ENCODE results near the gene GAS2L1.

The GAS2L1 gene

GRCh38 chr22:29292379-29292778 is 14.1 kb upstream of the GAS2L1 start:
- no peak for TF ChIP-seq CTCF (IDR thresholded peaks at IDR 0.05; ENCODE audit: control insufficient read depth, insufficient read depth, low read depth, low read length, missing control alignments)
- no peak for DNase-seq (ENCODE audit: low read depth)
- H3K4me3 ChIP-seq (ENCODE audit: control insufficient read depth, low read depth, low read length) = no peak overlapping the region

- no peak for TF ChIP-seq CTCF (IDR thresholded peaks at IDR 0.05; ENCODE audit: control insufficient read depth, insufficient read depth, low read depth, low read length, missing control alignments)
- no peak overlapping the region for H3K4me3 ChIP-seq (ENCODE audit: control insufficient read depth, low read depth, low read length)
- DNase-seq (ENCODE audit: low read depth) = no peak
These were observed 7.8 kb upstream of the GAS2L1 start for GRCh38 chr22:29298641-29299040.

GRCh38 chr22:29299136-29299900 is 7.1 kb upstream of the GAS2L1 start:
- no peak for TF ChIP-seq CTCF (IDR thresholded peaks at IDR 0.05; ENCODE audit: control insufficient read depth, insufficient read depth, low read depth, low read length, missing control alignments)
- DNase-seq (ENCODE audit: low read depth) = no peak
- H3K4me3 ChIP-seq (ENCODE audit: control insufficient read depth, low read depth, low read length) = no peak overlapping the region

- TF ChIP-seq CTCF (IDR thresholded peaks at IDR 0.05; ENCODE audit: control insufficient read depth, insufficient read depth, low read depth, low read length, missing control alignments) = no peak
- H3K4me3 ChIP-seq (ENCODE audit: control insufficient read depth, low read depth, low read length) = no peak overlapping the region
- no peak for DNase-seq (ENCODE audit: low read depth)
These were observed 6.0 kb upstream of the GAS2L1 start for GRCh38 chr22:29300467-29300806.

GRCh38 chr22:29300807-29301601 is 5.4 kb upstream of the GAS2L1 start:
- no peak for TF ChIP-seq CTCF (IDR thresholded peaks at IDR 0.05; ENCODE audit: control insufficient read depth, insufficient read depth, low read depth, low read length, missing control alignments)
- no peak for DNase-seq (ENCODE audit: low read depth)
- no peak overlapping the region for H3K4me3 ChIP-seq (ENCODE audit: control insufficient read depth, low read depth, low read length)

- DNase-seq (ENCODE audit: low read depth) = no peak
- no peak for TF ChIP-seq CTCF (IDR thresholded peaks at IDR 0.05; ENCODE audit: control insufficient read depth, insufficient read depth, low read depth, low read length, missing control alignments)
These were observed 4.6 kb upstream of the GAS2L1 start for GRCh38 chr22:29301716-29302401.

More at GRCh38 chr22:29301716-29302401, 4.6 kb upstream of the GAS2L1 start:
- H3K4me3 ChIP-seq (ENCODE audit: control insufficient read depth, low read depth, low read length) = no peak overlapping the region
